GM18873 (cell line): ENCODE data around the gene EFEMP1.

Source experiments
- ATAC-seq: cut with Tn5 transposase; IDR thresholded peaks from one replicate; pipeline ENCODE4 v1.9.1; 2021; ENCODE audit warnings: mild to moderate bottlenecking, moderate library complexity, moderate number of reproducible peaks; ENCODE audit not compliant: unreplicated experiment, low FRiP score

The EFEMP1 gene

DNA sequence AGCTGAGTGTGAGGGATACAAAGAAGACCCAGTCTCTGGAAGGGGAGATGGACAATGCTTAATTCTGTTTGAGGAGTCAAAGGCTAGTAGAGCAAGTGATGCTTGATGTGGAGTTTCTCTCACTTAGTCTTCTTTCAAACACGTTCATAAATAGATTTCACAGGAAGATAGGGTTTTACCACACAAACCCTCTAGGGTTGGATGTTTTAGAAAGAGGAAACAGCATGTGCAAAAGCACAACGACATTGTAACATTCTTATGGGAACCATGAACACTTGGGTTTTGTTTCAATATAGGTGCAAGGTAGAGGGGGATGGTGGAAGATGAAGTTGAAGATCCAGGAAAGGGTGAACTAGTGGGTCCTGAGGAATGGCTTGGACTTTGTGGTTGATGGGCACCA, 10.8 kb upstream of the EFEMP1 start:
- no peak for ATAC-seq

DNA sequence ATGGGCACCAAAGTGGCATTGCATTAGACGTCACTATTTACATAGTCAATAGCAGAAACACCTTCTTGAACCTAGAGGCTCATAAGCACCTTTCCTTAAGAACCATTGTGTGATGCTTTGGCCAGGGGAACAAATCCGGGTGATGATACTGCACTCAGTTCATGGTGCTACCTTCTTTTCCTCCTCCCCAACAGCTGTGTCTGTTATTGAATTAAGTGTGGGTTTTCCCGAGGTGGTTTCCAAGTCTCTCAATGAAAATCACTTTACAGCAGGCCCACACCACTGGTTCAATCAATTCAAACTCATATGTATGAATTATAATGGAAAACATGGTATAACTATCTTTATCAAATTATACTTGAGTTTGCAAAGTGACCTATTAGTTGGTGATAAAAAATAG, 9.3 kb upstream of the EFEMP1 start:
- ATAC-seq: no peak

DNA sequence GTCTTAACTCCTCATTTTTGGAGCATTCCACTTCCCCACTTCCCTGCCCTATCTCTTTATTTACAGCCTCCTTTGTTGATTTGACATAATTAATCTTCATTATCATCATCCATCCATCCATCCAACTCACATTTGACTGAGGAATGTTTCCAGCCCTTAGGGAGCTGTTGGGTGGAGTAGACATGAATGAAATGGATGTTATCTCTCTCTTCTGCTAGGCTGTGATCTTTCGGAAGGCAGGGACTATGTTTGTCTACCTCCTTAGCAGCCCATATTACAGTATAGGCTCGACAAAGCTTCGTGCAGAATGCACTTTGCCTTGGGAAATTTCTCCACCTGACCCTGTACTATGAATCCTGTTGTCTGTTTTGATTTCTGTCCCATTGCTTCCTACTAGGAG, 7.7 kb upstream of the EFEMP1 start:
- no peak for ATAC-seq

DNA sequence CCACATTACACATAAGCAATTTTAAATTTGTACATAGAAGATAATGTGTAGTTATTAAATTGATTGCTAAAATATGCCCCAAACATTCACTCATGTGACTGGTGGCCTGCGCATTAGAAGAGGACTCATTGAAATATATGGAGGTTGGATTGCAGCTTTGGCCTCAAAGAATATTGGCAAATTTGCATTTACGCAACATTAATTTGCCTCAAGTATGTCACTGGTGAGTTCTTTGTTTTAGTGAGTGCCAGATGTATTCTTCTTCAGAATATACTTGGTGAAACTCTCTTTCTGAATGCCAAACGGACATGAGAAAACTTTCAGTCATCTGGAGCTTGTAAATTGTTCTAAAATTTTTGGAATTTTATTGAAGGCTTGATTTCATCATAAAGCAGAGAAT, 5.9 kb upstream of the EFEMP1 start:
- ATAC-seq: no peak

DNA sequence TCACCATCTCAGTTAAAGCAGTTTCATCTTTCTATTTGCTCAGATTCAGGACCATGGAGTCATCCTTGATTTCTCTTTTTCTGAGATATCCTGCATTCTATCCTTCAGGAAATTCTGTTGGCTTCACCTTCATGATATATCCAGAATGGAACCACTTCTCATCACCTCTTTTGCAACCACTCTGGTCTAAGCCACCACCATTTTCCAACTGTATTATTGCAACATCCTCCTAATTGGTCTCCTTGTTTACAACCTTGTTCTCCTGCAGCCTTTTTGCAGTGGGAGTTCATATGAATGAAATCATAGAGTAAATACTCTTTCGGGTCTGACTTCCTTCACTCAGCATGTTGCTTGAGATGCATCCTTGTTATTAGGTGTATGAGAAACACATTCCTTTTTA, 3.4 kb upstream of the EFEMP1 start:
- no peak for ATAC-seq

DNA sequence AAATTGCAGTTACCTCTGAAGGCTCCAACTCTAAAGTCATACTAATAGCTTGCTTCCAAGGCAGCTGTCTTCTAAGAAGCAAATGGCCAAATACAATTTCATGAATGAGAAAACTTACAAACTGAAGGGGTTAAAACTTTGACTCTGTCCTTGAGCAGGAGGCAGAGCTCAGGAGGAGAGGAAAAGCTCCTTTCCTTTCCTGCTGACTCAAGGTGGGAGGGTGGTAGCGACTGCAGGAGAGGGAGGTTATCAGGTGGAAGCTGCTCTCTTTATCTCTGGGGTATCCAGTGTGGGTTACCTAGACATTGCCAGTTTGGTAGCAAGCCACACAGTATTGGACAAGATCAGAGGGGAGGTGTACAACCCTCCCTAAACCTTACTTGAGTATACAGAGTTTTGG, 2.7 kb upstream of the EFEMP1 start:
- ATAC-seq: no peak

DNA sequence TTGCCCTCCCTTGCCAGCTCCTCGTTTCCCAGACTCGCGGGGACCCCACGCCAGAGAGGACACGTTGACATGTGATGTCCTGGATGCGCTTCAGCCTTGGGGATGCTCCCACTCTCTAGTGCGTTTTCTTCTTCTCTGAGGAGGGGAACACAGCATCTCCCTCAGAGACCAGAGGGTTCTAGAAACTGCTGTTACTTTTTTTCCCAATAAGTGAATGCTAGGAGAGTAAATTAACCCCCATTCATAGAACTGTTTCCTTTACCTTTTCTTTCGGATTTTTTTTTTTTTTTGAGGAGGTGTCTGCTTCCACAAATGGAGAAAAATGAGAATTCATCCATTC, 370 bp upstream of the EFEMP1 start:
- ATAC-seq: no peak

DNA sequence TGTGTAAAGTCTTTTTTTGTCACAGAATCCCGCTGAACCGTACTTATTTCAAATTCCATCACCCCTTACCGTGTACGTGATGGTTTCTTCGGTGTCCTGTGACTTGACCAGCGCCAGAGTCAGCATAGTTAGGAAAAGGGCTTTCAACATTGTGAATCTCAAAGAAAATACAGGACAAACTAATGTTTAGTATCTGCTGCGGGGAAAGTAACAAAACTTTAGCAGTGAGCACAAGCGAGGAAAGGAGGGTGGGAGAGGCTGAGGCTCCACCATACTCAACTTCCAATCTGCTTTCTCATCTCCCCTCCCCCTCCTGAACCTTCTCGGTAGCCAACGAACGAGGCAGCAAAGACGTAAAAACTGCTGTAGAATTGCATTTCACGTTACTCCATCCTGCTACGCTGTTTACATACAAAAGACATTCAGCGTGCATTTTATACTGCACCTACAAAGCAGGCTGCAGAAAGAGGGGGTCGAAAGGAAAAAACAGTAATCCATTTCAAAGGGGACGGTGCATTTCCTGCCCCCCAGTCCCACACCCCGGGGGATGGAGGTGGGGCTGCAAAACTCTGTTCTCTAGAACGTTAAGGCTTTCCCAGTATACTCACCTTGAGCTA, 1.2 kb downstream of the EFEMP1 start:
- no peak for ATAC-seq

DNA sequence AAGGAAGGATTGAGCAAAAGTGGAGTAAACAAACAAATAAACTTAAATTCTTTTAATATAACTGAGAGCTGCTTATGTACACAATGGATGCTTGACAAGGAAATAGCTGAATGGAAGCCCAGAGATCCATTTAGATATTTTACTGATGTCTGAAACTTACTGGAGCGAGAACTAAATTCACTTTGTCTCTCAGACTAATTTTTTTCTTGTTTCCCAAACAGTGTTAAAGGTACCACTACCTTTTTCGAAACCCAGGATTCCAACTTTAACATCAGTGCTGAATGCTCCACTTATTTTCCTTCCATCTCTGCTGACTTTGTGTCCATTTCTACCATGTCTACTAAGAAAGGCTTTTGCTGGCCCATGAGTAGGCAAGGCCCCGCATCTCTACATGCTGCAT, 4.0 kb downstream of the EFEMP1 start:
- ATAC-seq: no peak

DNA sequence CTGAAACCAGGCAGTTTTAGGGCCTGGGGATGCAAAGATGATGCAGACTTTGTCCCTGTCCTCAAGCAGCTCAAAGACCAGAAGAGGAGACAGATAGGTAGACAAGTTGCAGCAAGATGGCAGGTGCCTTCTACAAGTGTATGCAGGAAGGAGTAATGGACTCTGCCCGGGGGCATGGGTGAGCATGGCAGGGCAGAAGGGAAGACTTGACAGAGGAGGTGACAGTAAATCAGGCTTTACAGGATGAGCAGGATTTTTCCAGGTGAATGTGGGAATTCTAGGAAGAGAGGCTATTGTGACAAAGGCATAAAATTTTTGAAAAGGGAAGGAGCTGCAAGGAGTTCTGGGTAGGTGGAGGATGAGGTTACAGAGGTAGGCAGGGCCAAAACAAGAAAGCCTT, 4.7 kb downstream of the EFEMP1 start:
- no peak for ATAC-seq

DNA sequence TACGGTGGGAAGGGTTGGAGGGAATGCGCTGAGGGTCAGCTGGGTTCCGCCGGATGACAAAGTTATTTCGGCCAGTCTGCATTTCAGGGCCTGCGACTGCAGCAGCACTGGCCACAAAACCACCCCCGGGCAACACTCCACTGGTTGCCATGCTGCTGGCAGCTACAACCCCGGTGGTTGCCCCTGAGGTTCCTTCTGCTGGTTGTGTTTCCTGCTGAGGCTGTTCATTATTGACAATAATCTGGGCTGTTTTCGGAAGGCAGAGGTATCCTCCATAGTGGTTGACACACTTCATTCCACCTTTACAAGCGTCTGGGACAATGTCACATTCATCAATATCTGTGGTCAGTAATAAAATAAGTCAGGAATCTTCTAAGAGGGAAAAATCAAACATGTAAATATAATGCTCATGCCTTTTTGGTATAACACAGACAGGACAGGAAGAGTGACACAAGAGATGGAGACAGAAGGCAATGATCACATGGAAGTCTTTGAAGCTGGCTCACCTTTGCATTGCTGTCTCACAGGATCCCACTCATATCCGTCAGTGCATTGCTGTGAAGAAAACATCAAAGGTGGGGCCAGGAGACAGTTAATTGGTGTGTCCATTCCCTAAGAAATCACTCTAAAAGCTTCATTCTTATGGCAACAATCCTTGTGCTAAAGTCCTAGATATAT, 5.7 kb downstream of the EFEMP1 start:
- no peak for ATAC-seq

DNA sequence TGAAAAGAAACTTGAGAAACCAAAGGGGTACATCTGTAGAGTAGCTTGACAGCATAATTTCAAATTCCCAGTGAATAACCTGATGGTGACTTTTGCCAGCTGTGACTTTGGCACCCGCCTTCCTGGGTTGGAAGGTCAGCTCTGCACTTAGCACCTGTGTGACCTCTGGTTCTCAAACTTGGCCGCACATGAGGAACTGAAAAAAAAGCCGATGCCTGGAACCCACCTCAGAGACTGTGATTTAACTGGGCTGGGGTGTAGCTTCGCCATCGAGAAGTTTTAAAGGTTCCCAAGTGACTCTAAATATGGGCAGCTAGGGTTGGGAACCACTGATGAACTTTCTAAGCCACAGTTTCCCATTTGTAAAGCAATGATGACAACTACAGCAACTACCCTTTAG, 6.5 kb downstream of the EFEMP1 start:
- ATAC-seq: no peak

DNA sequence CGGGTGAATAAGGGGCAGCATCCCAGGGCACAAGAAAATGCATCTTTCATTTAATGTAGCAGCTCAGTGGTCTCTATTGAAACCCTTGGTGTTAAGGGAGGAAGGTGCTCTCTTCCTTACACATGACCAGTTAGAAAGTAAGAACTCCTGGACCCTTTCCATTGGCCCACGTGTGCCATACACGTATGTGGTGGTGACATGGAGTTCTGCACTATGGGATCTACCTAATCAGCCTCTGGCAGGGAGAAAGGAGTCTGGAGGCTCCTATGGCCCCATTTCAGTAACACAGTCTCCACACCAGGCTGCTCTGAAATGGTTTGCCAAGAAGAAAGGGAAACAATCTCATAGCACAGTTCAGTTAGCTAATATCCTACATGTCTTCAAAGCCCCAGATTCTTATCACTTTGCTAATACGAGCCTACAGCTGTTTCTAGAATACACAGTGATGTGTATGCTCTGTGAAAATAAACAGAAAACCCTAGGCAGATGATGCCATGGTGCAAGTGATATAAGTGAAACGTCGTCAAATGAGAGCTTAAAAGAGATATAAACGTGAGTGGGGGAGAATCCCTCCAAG, 7.0 kb downstream of the EFEMP1 start:
- no peak for ATAC-seq

DNA sequence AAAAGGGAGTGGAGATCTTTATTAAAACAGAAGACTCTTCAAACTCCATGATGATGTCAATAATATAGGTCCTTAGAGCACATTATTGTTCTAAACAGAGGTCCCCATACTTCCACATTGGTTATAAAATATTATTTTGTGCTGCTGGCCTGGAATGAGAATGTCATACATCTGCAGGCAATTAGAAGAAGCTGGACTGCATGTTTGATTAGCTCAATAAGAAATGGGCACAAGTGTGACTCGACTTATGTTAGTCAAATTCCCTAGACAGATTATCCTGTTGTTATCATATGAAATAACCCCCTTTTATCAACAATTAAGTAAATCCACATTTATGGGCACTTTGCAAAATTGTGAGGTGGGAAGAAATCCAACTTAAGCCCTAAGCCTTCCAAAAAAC, 8.8 kb downstream of the EFEMP1 start:
- no peak for ATAC-seq

DNA sequence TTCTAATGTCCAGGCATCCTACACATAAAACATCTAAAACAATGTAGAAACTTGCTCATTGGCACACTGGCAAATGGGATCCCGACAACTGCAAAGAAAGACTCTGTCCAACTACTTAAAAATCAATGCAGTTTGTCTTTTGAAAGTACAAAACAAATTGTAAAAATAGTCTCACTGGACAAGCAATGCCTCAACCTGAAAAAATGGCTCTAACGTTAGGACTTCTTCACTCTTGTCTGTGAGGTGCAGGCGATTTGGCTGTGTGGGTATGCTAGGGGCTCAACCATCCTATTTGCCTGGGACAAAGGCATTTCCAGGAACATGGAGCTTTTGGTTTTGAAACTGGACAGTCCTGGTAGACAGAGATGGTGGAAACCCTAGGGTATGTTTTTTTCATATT, 10.7 kb downstream of the EFEMP1 start:
- ATAC-seq: no peak

DNA sequence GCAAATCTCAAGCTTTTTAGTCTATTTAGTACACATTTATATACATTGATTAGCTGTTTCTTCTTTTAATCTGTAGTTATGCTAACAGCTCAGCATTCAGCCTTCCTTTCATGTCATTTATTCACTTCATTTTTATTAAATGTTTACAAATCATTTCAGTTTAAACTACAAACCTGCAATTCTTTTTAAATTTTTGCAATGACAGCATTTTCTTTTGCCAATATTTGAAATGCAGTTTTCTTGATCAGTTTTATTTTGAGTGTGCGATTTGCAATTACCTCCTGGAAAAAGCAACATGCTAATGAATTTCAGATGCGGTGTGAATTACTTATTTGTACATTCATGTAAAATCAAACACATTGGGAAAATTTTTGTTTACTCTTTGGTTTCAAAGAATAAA, 13.5 kb downstream of the EFEMP1 start:
- no peak for ATAC-seq

DNA sequence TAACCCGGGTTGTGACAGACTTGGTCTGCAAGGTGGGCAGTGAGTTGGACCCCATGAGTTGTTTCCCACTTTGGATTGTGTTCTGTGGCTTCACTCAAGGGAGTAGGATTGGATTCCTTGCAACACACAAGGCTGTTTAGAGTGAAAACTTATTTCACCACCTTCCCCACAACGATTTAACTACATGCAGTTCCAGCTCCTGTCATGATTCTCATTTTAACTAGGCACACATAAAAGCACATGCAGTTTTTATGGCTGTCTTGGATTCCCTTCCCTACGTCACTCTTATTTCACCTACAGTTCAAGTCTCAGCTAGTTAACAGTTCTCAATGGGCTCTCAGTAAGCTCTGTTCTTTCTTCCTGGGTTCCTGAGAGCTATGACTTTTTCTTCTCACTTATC, 15.9 kb downstream of the EFEMP1 start:
- ATAC-seq: no peak

DNA sequence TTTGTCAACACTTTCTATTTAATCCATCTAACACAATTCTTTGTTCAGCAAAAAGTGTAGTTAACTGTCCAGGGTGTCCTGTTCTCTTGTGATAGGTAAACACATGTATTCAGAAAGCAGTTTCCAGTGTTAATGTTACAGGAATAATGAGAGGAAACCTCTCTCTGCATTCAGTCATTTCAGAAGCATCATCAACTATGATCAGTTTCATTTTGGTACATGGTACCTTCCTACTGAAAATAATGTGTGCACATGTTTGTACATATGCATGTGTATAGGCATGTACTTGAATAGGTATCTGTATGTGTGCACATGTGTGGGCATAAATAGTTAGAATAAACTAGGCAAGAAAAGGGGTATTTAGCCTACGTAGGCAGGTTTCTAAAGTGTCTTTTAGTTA, 16.6 kb downstream of the EFEMP1 start:
- ATAC-seq: no peak

DNA sequence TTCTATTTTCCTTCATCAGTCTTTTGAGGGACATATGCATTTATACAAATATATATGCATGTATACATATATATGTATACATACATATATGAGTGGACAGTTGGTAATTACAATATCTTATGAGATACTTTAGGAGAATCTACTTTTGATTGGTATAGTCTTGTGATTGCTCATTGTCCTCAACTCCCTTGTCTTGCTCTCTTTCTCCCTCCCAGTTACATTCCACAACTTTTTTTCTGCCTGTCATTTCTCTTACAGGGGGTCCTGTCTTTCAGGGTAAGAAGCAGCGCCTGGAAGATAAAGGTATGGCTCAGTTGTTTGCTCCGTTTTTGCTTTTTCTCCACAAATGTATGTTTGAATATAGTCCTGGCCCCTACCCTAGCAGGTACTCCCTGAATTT, 19.9 kb downstream of the EFEMP1 start:
- ATAC-seq: no peak

DNA sequence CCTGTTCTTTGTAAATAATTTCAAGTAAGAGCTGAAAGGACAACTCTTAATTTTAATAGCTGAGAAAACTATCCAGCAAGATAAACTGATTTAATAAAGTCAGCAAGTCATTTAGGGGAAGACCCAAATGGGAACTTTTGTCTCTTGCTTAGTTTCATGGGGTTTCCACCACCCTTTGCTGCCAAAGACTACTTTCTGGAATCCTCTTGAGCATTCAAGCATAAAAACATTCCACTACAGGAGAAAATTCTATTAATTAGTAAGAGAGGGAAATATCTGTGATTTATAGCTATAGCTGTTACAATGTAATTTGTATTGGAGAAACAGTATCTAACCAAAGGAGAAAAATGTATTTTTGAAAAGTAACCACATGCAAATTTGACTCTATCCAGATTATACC, 20.6 kb downstream of the EFEMP1 start:
- ATAC-seq: no peak

DNA sequence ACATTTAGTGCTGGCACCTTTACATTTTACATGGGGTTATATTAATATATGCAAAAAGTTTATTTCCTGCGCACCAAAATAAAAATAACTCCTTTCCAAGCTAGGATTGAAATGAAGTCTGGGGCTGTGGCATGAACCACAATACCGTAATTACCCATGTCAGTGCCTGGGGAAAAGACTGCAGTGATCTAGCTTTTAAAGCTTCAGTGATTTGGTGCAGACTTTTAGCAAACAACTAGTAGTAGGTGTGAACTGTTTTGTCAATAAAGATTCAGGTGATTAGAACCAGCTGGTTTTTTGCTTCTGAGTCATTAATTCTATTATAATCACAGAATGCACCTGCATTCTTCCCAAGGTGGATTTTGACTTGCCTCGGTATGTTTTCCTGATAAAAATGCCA, 21.2 kb downstream of the EFEMP1 start:
- ATAC-seq: no peak

DNA sequence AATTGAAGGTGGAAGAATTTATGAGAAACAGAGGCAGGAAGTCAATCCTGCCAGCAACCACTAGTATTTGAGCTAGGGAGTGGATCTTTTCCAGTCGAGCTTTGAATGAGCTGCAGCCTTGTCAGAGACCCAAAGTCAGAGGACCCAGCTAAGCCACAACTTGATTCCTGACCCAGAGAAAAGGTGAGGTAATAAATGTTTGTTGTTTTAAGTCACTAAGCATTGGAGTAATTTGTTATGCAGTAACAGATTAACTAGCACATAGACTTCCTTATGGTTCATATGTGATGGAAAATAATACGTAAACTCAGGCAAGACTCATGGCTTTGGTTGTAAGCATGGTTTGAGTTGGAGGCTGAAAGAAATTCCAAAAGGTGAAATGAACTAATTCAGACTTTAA, 21.6 kb downstream of the EFEMP1 start:
- ATAC-seq: no peak
